SU-DHL-6 (cell line): ENCODE results near the gene CHRM5.

Experiments used
- H2AFZ ChIP-seq: fragments of 200-600 bp; sonication (generic); 2 replicates; pipeline ENCODE4 v1.6.1; 2014; ENCODE audit warnings: low read depth, mild to moderate bottlenecking, moderate library complexity, mixed read lengths, antibody characterized with exemption, low read length; ENCODE audit not compliant: severe bottlenecking
- H3F3A ChIP-seq: fragments of 200-600 bp; shearing (Covaris generic); 2 replicates; pipeline ENCODE4 v1.6.0; 2016; ENCODE audit warnings: antibody characterized with exemption, mild to moderate bottlenecking; ENCODE audit not compliant: insufficient read depth
- H3K27ac ChIP-seq: fragments of 200-600 bp; sonication (generic); 2 replicates; pipeline ENCODE4 v1.5.1; 2016; ENCODE audit warnings: low read depth, mild to moderate bottlenecking, low read length, moderate library complexity, mixed read lengths
- H3K27me3 ChIP-seq: fragments of 200-600 bp; sonication (generic), shearing (Covaris generic); 2 replicates; pipeline ENCODE4 v1.6.0; 2014; ENCODE audit warnings: mild to moderate bottlenecking, low read length
- H3K36me3 ChIP-seq: fragments of 200-600 bp; sonication (generic); 2 replicates; pipeline ENCODE4 v1.6.1; 2014; ENCODE audit warnings: mild to moderate bottlenecking, low read length, mixed read lengths
- H3K4me2 ChIP-seq: fragments of 300-600, 200-600 bp; shearing (Covaris generic), sonication (generic); 2 replicates; pipeline ENCODE4 v1.6.0; 2014; ENCODE audit warnings: low read length, low read depth, mild to moderate bottlenecking; ENCODE audit not compliant: poor library complexity, severe bottlenecking
- H3K4me3 ChIP-seq: fragments of 200-600 bp; sonication (generic); 2 replicates; pipeline ENCODE4 v1.5.1; 2014; ENCODE audit warnings: antibody characterized with exemption, low read length, mild to moderate bottlenecking, mixed read lengths; ENCODE audit not compliant: insufficient read depth, poor library complexity, severe bottlenecking
- H3K79me2 ChIP-seq: fragments of 200-600 bp; sonication (generic); 2 replicates; pipeline ENCODE4 v1.6.1; 2014; ENCODE audit warnings: mild to moderate bottlenecking, low read length, moderate library complexity; ENCODE audit not compliant: insufficient read depth
- H3K9ac ChIP-seq: fragments of 200-600 bp; sonication (generic); 2 replicates; pipeline ENCODE4 v1.7.0; 2014; ENCODE audit warnings: mild to moderate bottlenecking, low read length
- H3K9me2 ChIP-seq: fragments of 200-600 bp; sonication (generic); replicated peaks from 2 replicates; pipeline ENCODE4 v1.6.1; 2014; ENCODE audit warnings: low read length; ENCODE audit not compliant: insufficient read depth
- H3K9me3 ChIP-seq: fragments of 200-600 bp; sonication (generic); 2 replicates; pipeline ENCODE4 v1.6.1; 2014; ENCODE audit warnings: low read length, mixed read lengths; ENCODE audit not compliant: insufficient read depth
- H4K20me1 ChIP-seq: fragments of 200-600 bp; sonication (generic); 2 replicates; pipeline ENCODE4 v1.6.1; 2014; ENCODE audit warnings: low read depth, mild to moderate bottlenecking, antibody characterized with exemption, low read length, moderate library complexity, mixed read lengths
- EZH2phosphoT487 ChIP-seq: fragments of 200-600 bp; sonication (generic), shearing (Covaris generic); conservative IDR thresholded peaks from 2 replicates; pipeline ENCODE4 v1.6.1; 2018; ENCODE audit warnings: mild to moderate bottlenecking, antibody characterized with exemption, low read length, moderate library complexity, mixed read lengths
- TF ChIP-seq, protein P1 (sequence below): fragments of 200-600 bp; sonication (generic); IDR thresholded peaks from one replicate; pipeline ENCODE4 v1.5.1; 2017; ENCODE audit warnings: antibody characterized with exemption, mild to moderate bottlenecking, low read length, moderate library complexity; ENCODE audit not compliant: insufficient read depth, poor library complexity, severe bottlenecking

The CHRM5 gene

GRCh38 chr15:34059946-34060345 lies 91.6 kb downstream of the CHRM5 start:
- Histone ChIP-seq H3K9me3 (no peaks in the 10 kb centered on the region), H3K79me2 (no peaks in the 10 kb centered on the region), H3K36me3 (no peaks in the 10 kb centered on the region), H3K4me3 (no peak overlapping the region), H3F3A (no peaks in the 10 kb centered on the region), H2AFZ (no peak overlapping the region), H3K9me2 (no peaks in the 10 kb centered on the region), H4K20me1 (no peaks in the 10 kb centered on the region), H3K27me3 (no peaks in the 10 kb centered on the region), H3K27ac (no peak overlapping the region), H3K9ac (no peak overlapping the region), H3K4me2 (no peak overlapping the region)
- TF ChIP-seq EZH2phosphoT487 = no peak
- TF ChIP-seq, protein P1, sequence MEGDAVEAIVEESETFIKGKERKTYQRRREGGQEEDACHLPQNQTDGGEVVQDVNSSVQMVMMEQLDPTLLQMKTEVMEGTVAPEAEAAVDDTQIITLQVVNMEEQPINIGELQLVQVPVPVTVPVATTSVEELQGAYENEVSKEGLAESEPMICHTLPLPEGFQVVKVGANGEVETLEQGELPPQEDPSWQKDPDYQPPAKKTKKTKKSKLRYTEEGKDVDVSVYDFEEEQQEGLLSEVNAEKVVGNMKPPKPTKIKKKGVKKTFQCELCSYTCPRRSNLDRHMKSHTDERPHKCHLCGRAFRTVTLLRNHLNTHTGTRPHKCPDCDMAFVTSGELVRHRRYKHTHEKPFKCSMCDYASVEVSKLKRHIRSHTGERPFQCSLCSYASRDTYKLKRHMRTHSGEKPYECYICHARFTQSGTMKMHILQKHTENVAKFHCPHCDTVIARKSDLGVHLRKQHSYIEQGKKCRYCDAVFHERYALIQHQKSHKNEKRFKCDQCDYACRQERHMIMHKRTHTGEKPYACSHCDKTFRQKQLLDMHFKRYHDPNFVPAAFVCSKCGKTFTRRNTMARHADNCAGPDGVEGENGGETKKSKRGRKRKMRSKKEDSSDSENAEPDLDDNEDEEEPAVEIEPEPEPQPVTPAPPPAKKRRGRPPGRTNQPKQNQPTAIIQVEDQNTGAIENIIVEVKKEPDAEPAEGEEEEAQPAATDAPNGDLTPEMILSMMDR = no peak

DNA sequence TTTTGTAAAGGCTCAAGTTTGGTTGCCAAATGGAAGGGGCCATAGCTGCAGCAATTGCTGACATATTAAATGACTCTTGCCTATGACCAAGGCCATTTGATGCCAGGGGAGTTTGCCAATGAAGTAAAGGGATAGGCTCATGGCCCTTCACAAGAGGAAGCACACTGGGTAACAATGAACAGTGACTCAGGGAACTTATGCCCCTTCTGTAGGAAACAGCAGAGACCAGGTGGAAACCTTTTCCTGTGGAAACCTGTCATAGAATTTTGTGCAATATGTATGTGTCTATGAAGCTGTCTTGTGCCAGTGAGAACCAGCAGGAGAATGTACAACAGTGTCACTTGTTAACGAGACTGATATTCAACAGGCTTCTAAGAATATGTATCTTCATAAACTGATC lies 96.1 kb downstream of the CHRM5 start:
- Histone ChIP-seq H3K27ac (no peak overlapping the region), H3K9me2 (no peaks in the 10 kb centered on the region), H3K36me3 (no peaks in the 10 kb centered on the region), H2AFZ (no peak overlapping the region), H3K4me3 (no peak overlapping the region), H3K4me2 (no peak overlapping the region), H4K20me1 (no peaks in the 10 kb centered on the region), H3K79me2 (no peaks in the 10 kb centered on the region), H3K9me3 (no peaks in the 10 kb centered on the region), H3K27me3 (no peaks in the 10 kb centered on the region), H3F3A (no peaks in the 10 kb centered on the region), H3K9ac (no peak overlapping the region)
- TF ChIP-seq, protein P1 = no peak
- no peak for TF ChIP-seq EZH2phosphoT487

DNA sequence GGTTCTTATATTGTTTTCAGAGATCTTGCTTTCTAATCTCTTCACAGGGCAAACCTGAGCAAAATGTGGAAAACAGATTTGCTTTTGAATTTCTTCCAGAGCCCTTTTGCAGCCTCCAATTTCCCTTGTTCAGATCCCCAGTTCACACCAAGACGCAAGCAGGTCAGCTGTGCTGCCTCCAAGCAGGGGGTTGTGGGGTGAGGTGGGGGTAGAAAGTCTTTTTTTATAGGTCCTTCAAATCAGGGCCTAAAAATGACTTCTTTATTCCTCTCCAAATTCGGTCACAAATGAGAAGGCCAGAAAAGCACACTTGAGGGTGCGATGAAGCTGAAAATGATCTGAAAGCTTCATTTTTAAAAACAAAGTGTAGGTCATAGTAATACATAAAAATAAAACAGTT lies 97.0 kb downstream of the CHRM5 start:
- Histone ChIP-seq H2AFZ (no peak overlapping the region), H3K4me2 (no peak overlapping the region), H3K79me2 (no peaks in the 10 kb centered on the region), H3F3A (no peaks in the 10 kb centered on the region), H3K9ac (no peak overlapping the region), H3K9me2 (no peaks in the 10 kb centered on the region), H3K9me3 (no peaks in the 10 kb centered on the region), H3K36me3 (no peaks in the 10 kb centered on the region), H3K27me3 (no peaks in the 10 kb centered on the region), H4K20me1 (no peaks in the 10 kb centered on the region), H3K4me3 (no peak overlapping the region), H3K27ac (no peak overlapping the region)
- TF ChIP-seq, protein P1 = no peak
- no peak for TF ChIP-seq EZH2phosphoT487

GRCh38 chr15:34065941-34066340 lies 97.6 kb downstream of the CHRM5 start:
- no peak overlapping the region for H3K27ac ChIP-seq

More at GRCh38 chr15:34065941-34066340, 97.6 kb downstream of the CHRM5 start:
- Histone ChIP-seq H3K36me3 (no peaks in the 10 kb centered on the region), H3K27me3 (no peaks in the 10 kb centered on the region), H3K4me3 (no peak overlapping the region), H3K4me2 (no peak overlapping the region), H3K9me2 (no peaks in the 10 kb centered on the region), H2AFZ (no peak overlapping the region), H4K20me1 (no peaks in the 10 kb centered on the region), H3K79me2 (no peaks in the 10 kb centered on the region), H3F3A (no peaks in the 10 kb centered on the region), H3K9me3 (no peaks in the 10 kb centered on the region), H3K9ac (no peak overlapping the region)
- TF ChIP-seq, protein P1 = no peak
- TF ChIP-seq EZH2phosphoT487 = no peak
